Activated CD4-positive, CD25-positive, alpha-beta regulatory T cell treated with anti-CD3 and anti-CD28 coated beads, Interleukin-2, amount 50 U/mL, for 24 hours (primary cell): Measurements from ENCODE around the gene PKHD1.

Experiments
- ATAC-seq, 2 donors: fragments of 150-1000 bp; cut with Tn5 transposase; one replicate each; pipeline ENCODE4 v1.10.0; 2021; ENCODE audit warnings: mild to moderate bottlenecking in 1 of 2, moderate library complexity in 1 of 2

PKHD1 gene

DNA sequence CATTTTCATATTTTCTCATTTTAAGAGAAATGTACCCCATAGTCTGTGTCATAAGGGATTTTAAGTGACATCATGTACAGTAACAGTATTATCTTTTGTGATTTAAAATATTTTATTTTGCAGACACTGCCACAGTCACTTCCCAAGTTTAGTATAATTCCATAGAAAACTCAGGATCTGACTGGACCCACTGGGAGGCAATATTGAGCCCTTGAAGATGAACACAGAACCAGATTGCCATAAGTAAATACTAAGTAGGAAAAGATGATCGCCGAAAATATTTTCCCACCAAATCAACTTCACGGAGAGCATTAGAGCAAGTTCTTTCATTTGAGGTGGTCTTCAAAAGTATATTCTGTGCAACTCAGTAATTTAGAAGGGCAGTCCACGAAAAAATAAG lies 17.6 kb upstream of the PKHD1 start:
- ATAC-seq: no peak

- ATAC-seq: no peak
Measured at GRCh38 chr6:52103623-52104022, 16.2 kb upstream of the PKHD1 start.

DNA sequence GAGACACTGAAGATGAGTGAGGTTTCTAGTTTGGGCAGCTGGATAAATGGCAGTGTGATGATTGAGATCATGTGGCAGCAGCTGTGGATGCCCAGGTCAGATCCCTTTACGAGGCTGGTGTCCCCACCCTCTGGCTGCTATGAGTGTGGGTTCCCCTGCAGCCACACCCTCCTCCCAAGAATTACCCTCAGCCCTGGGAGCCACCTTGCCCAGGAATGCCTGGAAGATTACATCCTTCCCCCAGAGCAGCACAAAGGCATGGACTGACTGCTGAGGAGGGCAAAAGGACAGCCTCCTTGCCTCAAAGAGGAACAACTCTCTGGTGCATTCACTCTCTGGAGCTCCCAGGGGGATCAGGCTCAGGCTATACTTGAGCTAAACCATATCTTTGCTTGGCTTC lies 15.0 kb upstream of the PKHD1 start:
- ATAC-seq: no peak

GRCh38 chr6:52098721-52099120 lies 11.3 kb upstream of the PKHD1 start:
- ATAC-seq: no peak

GRCh38 chr6:52089758-52090348 lies 2.4 kb upstream of the PKHD1 start:
- no peak for ATAC-seq

GRCh38 chr6:52086741-52087140 lies 672 bp downstream of the PKHD1 start:
- ATAC-seq: no peak

- ATAC-seq: no peak
Measured at GRCh38 chr6:52081237-52081636, 6.2 kb downstream of the PKHD1 start.

- no peak for ATAC-seq
Measured at GRCh38 chr6:52077961-52078625, 9.3 kb downstream of the PKHD1 start.

GRCh38 chr6:52077180-52077884 lies 10.1 kb downstream of the PKHD1 start:
- no peak for ATAC-seq

DNA sequence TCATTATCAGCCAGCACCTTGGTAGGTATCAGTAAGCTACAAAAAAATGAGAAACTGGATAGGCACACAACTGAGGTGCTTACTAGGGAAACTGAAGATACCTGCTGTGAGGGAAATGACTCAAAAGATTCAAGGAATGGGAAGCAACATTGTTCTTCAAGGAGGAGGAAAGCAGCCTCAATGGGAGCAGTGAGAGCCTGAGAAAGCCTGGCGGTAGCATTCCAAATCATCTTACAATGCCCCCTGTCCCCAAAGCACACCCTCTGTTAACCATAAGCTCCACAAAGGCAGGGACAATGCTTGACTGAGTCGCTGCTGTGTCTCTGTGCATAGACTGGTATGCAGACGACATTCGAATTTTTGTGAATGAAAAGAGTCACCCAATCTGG lies 10.6 kb downstream of the PKHD1 start:
- no peak for ATAC-seq

- ATAC-seq: no peak
Measured at GRCh38 chr6:52074716-52075115, 12.7 kb downstream of the PKHD1 start.

DNA sequence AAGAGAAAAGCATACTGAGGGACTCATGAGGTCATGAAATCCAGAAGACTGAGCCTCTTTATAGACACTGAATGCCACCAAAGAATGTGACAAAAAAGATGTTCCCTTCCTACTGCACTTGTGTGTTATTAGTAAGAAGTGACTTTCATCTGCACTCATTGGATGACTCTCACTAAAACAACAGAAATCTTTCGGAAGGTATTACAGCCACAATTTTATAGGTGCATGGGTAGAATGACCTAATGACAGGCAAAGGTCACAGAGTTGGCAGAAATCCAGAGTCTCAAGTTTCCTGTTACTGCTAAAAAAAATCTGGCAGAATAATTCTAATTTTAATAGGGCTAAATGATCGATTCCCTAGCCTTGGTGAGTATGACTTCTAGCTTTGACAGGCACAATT lies 13.3 kb downstream of the PKHD1 start:
- ATAC-seq: no peak

- ATAC-seq: no peak
Measured at GRCh38 chr6:52065621-52066020, 21.8 kb downstream of the PKHD1 start.

GRCh38 chr6:52063584-52064344 lies 23.6 kb downstream of the PKHD1 start:
- ATAC-seq: peak; percentile 84 to 93

DNA sequence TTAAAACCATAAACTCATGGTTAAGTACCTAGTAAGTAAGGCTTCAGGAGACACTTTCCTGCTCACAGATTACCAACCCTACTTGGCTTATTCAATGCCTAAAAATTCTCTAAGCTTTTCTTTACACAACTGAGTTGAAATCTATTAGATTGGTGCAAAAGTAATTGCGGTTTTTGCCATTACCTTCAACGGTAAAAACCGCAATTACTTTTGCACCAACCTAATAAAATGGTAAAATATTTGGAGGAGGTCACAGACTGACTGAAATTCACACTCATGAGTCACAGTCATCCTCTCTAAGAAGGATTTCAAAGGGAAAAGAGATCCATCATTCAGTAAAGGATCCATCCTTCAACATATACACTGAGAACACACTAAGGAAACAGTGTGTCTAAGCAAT lies 25.9 kb downstream of the PKHD1 start:
- no peak for ATAC-seq

- ATAC-seq: no peak
Measured at GRCh38 chr6:52059821-52060220, 27.6 kb downstream of the PKHD1 start.

- ATAC-seq: no peak
Measured at GRCh38 chr6:52055451-52055850, 32.0 kb downstream of the PKHD1 start.

DNA sequence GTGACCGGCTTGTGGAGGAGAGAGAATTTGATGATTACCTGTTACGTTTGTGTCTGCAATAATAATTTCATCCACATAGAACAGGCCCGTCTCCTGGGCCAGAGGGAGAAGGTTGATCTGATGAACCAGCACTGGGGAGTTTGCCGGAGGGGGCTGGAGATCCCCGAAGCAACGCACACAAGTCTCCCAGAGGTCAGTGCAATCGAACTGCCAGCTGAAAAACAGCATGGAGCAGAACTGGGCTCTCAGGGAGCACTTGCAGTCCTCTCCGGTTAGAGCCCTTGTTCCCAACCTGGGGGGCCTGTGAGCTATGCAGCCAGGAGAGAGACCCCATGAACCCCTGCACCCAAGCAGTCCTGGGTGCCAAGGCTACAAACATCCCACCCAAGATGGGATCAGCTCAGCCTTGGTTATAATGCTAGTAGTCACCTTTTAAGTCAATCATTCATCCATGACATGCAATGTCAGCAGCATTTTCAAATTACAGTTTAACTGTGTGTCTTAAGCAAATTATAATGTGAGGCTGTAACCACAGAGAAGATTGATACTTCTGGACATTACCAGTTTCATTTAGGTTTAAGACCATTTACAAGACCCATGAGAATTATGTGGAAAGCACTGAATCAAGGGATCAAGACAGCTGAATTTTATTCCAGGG lies 34.2 kb downstream of the PKHD1 start:
- ATAC-seq: no peak

DNA sequence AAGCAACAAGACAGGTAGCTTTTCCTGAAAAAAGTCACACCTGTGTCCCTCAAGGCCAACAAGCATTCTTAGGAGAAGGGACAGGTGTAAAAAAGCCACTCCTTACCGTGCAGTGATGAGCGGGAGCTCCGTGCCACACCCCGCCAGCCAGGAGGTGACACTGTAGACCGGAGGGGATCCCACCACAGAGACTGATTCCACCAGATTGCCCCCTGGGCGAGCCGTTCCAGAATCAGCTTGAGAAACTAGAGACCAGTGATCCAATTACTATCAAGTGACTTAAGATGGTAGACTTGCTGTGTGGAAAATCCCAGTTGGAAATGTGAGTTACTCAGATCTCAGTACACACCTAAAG lies 37.4 kb downstream of the PKHD1 start:
- ATAC-seq: no peak

GRCh38 chr6:52049252-52050050 lies 38.0 kb downstream of the PKHD1 start:
- ATAC-seq: no peak

- ATAC-seq: no peak
Measured at GRCh38 chr6:52046456-52046855, 41.0 kb downstream of the PKHD1 start.

- no peak for ATAC-seq
Measured at GRCh38 chr6:52045481-52045880, 41.9 kb downstream of the PKHD1 start.
